Measurements from ENCODE around the gene MPP3.

- no peak for TF ChIP-seq EP300 (IDR thresholded peaks at IDR 0.05)
- TF ChIP-seq CTCF (IDR thresholded peaks at IDR 0.05), result no peak
These were observed 79.3 kb downstream of the MPP3 start for GRCh38 chr17:43753493-43754129.
